ENCODE measurements around the gene BANF2. TPM values are rescaled to one million over a fixed set of nuclear protein-coding genes. Genes with fewer than 3 reads are reported as not detected.

BANF2 gene
- total RNA-seq, 1 experiment from 2014 or later: not detected

DNA sequence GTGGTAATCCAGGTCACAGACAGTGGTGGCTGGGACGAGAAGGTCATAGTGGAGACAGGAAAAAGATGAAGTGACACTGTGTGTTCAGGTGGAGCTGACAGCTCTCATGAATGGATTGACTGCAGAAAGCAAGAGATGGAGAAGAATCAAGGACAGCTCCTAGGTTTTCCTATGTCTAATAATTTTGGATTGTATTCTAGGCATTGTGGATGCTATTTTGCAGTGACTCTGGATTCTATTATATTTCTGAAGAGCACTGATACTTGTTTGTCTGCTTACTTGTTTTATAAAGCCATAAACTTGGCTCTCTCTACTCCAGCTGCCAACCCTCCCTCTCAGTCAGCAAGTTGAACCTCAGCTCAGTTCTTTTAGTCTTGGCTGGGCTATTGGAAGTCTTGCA lies 58.7 kb downstream of the BANF2 start:
- Histone ChIP-seq H3K4me2 (ENCODE audit: insufficient read depth, insufficient read length, low read length) (no peak overlapping the region), H4K91ac (ENCODE audit: insufficient read length, low read depth, low read length) (no peak overlapping the region), H3K4ac (ENCODE audit: low read depth, low read length) (no peak overlapping the region), H3K27me3 (ENCODE audit: insufficient read depth, low read length) (no peaks in the 10 kb centered on the region), H3K9ac (ENCODE audit: extremely low read depth, insufficient read length, low read length) (no peak overlapping the region), H3K4me1 (ENCODE audit: insufficient read depth, low read length) (peaks cover 4% of the 10 kb centered on the region; the same call in 1 of the 2 replicates), H2AK5ac (ENCODE audit: insufficient read length, low read length) (no peak overlapping the region), H3K23ac (ENCODE audit: insufficient read length, low read depth, low read length) (no peak overlapping the region), H3K79me2 (ENCODE audit: insufficient read depth, low read length) (no peaks in the 10 kb centered on the region), H2BK12ac (ENCODE audit: insufficient read length, low read depth, low read length) (no peak overlapping the region), H3K9me3 (ENCODE audit: control insufficient read depth, low read depth, low read length) (no peaks in the 10 kb centered on the region), H3K27ac (ENCODE audit: insufficient read length, low read depth, low read length) (no peak overlapping the region), H2BK15ac (ENCODE audit: low read depth, low read length) (no peak overlapping the region), H4K5ac (ENCODE audit: insufficient read length, low read depth, low read length) (no peak overlapping the region), H3K56ac (ENCODE audit: insufficient read length, low read depth, low read length) (no peak overlapping the region), H3K14ac (ENCODE audit: insufficient read depth, low read length) (no peak overlapping the region), H3K18ac (ENCODE audit: insufficient read length, low read depth, low read length) (no peak overlapping the region), H3K79me1 (ENCODE audit: insufficient read depth, low read depth, low read length, poor library complexity, severe bottlenecking) (no peaks in the 10 kb centered on the region), H4K8ac (replicated peaks; ENCODE audit: insufficient read length, low read depth, low read length) (no peak overlapping the region), H3T11ph (ENCODE audit: low read length) (no peak overlapping the region), H4K20me1 (ENCODE audit: control insufficient read depth, insufficient read depth, insufficient read length) (no peaks in the 10 kb centered on the region), H2AFZ (ENCODE audit: low read length) (no peak overlapping the region), H2BK20ac (ENCODE audit: low read depth, low read length, poor library complexity, severe bottlenecking) (no peak overlapping the region), H3K23me2 (ENCODE audit: insufficient read length, low read depth, low read length, poor library complexity, severe bottlenecking) (no peaks in the 10 kb centered on the region), H2BK120ac (ENCODE audit: low read depth, low read length, poor library complexity, severe bottlenecking) (no peak overlapping the region), H2BK5ac (ENCODE audit: insufficient read length, low read length) (no peak overlapping the region)
- DNase-seq: no peak
- Mint-ChIP-seq H3K9me3 (peaks cover 8 to 24% of the 10 kb centered on the region in 2 experiments), H3K36me3 (ENCODE audit: insufficient read depth in 1 of 3, low read depth in 3 of 3) (peaks cover 0 to 10% (median 10%) of the 10 kb centered on the region in 3 experiments; a peak in 5 of 7 replicates), H3K27ac (no peak overlapping the region), H3K27me3 (ENCODE audit: low read depth) (peaks cover 18% of the 10 kb centered on the region), H3K4me3 (no peak overlapping the region), H3K4me1 (peaks cover 20 to 23% of the 10 kb centered on the region in 2 experiments)
- TF ChIP-seq, protein P1, sequence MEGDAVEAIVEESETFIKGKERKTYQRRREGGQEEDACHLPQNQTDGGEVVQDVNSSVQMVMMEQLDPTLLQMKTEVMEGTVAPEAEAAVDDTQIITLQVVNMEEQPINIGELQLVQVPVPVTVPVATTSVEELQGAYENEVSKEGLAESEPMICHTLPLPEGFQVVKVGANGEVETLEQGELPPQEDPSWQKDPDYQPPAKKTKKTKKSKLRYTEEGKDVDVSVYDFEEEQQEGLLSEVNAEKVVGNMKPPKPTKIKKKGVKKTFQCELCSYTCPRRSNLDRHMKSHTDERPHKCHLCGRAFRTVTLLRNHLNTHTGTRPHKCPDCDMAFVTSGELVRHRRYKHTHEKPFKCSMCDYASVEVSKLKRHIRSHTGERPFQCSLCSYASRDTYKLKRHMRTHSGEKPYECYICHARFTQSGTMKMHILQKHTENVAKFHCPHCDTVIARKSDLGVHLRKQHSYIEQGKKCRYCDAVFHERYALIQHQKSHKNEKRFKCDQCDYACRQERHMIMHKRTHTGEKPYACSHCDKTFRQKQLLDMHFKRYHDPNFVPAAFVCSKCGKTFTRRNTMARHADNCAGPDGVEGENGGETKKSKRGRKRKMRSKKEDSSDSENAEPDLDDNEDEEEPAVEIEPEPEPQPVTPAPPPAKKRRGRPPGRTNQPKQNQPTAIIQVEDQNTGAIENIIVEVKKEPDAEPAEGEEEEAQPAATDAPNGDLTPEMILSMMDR (conservative IDR thresholded peaks at IDR 0.05): no peak
- WGBS (ENCODE audit: extremely low coverage, insufficient read length, low lambda C conversion rate): no CpG with 5 or more reads among the region's 1 CpG
